NCI-H2227 treated with DMSO at 0.1 percent for 48 hours (cell line): ENCODE measurements around the gene CLDN16.

Source experiments
- DNase-seq: peaks from one replicate; lab custom pipeline; 2025; lab: John Stamatoyannopoulos, UW

The CLDN16 gene, protein sequence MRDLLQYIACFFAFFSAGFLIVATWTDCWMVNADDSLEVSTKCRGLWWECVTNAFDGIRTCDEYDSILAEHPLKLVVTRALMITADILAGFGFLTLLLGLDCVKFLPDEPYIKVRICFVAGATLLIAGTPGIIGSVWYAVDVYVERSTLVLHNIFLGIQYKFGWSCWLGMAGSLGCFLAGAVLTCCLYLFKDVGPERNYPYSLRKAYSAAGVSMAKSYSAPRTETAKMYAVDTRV

DNA sequence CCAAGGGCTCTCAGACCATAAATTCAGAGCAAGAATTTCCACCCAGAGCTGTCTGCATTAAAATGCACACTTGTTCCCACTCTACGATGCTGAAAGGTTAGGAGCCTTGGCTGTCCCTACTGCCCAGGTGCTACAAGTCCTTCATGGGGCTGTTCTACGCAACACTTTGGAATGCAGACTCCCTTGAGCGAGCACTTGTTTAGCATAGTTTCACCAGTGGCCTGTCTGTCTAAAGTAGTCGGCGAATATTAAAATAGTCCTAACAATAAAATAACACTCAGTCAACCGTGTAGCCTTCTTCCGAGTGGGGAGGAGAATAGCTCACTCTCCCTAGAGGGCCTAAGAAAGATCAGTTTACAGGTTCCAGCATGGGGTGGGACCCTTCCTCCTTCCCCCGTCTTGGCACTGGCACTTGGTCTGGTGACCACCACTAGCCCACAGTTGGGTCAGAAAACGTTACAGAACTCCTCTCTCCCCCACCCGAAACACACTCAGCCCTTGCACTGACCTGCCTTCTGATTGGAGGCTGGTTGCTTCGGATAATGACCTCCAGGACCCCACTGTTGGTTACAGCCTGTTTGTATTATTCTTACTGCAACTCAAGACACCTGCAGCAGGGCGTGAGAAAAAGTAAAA lies at the start of gene CLDN16:
TSS of gene CLDN16 (plus strand) at position 586 of the 636 bp plus-strand sequence. CDS start 167 bp downstream, outside the sequence.
- no peak for DNase-seq

DNA sequence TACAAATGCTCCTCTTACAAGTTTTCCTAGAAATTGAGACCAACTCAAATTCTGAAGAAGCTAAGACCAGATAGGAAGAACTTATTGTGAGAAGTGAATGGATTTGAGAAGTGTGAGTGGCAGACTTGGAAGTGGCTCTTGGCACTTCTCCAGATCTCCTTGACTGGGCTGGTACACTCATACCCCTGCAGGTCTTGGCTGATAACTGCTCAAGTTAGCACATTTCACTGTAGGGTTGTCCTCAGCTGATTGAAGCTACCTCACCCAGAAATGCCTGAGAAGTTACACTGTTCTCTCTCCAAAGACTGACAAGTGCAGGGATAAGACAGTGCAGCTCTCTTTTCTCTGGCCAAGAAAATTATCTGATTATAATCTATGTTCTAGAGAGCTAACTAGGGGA lies 49.2 kb upstream of the CLDN16 start:
- no peak for DNase-seq

DNA sequence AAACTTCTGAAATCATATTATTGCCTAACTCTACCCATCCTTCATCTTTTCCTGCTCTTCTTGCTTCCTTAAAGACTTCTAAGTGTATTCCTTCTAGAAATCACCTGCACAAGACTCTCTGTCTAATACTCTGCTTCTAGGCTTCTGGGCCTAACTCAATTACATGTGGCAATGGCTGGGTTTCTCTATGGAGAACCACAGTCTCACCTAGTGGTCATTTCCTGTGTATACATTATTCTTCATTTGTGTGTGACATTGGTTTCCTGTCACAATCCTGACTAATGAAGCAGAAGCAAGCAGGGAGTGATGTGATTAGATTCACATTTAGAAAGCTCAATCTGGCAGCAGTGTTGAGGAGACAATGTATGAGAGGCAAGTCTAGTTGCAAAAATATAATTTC lies 48.8 kb upstream of the CLDN16 start:
- DNase-seq, result no peak

DNA sequence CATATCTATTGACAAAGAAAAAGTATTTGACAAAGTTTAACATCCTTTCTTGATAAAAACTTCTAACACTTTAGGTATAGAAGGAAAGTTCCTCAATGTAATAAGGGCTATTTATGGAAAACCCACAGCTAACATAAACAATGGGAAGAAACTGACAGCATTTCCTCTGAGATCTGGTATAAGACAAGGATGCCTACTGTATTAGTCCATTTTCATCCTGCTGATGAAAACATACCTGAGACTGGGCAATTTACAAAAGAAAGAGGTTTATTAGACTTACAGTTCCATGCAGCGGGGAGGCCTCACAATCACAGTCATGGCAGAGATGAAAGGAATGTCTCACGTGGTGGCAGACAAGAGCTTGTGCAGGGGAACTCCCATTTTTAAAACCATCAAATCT lies 47.9 kb upstream of the CLDN16 start:
- no peak for DNase-seq

DNA sequence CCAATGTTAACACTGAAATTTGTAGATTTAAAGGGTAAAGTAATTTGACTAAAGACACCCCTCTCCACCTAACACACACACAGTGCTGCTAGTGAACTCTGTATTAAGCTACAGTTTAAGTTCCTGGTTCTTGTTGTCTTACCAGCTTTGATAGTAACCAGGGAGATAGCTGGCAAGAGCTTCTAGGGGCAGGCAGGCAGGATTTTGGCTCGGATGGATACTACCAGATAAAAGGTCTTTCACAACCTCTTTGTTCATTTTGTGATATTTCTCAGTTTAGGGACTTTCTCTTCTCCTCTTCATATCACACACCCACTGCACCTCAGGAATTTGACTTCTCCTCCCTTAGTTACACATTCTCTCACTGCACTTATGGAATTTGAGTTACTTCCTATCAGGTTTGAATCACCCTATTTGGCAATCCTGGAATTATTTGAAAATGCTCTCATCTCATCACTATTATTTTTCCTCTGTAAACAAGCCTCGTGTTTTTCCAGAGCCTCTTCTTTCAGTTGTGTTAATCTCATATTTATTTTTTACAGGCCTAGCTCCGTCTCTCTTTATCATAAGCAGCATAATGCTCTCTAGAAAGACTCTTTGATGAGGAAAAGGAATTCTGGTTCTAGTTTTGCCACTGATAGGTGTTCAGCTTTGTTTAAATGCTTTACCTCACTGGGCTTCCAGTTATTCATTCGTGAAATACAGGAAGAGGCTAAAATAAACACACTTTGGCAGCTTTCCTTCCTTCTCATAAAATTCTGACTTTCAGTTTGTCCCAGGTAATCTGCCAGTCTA lies 42.7 kb upstream of the CLDN16 start:
- DNase-seq, result no peak

DNA sequence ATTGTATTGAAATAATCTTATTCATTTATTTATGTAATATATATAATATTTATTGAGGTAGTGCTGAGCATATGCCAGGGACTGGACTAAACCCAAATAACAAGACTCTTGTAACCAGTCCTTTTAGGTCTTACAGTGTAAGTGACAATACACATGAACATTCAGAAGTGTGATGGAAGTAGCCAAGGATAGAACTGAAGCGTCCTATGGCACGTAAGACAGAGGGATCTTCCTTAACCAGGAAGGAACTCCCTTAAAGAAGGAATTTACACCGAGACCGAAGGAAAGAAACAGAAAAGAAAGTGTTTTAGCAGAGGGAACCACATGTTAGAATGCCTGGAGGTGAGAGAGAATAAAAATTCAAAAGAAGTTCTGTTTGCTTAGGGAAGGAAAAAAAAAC lies 42.1 kb upstream of the CLDN16 start:
- no peak for DNase-seq

DNA sequence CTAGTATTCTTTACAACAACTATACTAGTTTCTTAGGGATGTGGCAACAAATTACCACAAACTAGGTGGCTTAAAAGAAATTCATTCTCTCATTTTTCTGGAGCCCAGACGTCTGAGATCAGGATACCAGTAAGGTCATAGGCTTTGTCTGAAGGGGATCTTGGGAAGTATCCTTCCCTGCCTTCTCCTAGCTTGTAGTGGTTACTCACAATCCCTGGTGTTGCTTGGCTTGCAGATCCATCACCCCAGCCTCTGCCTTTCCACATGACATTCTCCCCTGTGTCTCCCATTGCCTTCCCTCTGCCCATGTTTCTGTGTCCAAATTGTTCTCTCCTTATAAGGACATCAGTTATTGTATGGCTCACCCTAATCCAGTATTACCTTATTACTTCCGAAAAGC lies 41.4 kb upstream of the CLDN16 start:
- DNase-seq, result no peak

DNA sequence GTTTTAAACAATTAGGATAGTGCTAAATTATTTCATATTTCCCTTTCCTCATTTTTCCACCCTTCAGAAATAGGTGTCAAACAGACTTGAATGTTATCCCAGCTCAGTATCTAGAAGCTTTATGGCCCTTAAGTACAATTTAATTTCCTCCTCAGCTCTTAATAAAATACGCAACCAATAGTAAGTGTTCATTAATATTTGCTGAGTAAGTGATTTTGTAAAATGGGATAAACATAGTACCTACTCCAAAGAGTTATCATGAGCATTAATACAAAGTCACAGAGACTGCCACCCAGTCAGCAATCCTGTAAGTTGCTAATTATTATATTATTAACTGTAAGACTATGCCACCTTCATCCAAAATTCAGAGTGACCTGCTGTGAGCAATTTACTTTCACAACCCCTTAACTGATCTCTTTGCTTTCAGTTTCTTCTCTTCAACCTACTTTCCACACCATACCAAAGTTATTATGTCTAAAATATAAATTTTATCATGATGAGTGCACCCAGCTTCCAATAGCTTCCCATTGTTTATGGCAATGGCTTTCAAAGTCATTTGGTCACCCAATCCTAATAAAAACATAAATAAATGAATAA lies 35.0 kb upstream of the CLDN16 start:
- DNase-seq, result no peak

DNA sequence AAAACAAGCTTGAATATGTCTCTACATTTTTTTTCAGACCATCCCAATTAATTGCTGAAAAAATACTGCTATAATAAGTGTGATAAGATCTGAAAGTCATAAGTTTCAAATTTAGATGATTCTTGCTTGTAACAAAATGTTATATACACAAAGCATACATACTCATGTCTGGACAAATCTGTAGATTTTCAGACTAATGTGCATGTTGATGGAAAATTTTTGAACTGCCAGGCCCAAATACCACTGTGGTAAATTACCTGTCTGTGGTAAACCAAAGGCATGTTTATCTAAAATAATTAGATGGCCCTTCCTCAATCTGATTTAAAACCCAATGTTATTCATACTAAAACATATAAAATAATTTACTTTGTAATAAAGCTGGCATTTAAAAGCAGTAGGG lies 31.7 kb upstream of the CLDN16 start:
- no peak for DNase-seq

DNA sequence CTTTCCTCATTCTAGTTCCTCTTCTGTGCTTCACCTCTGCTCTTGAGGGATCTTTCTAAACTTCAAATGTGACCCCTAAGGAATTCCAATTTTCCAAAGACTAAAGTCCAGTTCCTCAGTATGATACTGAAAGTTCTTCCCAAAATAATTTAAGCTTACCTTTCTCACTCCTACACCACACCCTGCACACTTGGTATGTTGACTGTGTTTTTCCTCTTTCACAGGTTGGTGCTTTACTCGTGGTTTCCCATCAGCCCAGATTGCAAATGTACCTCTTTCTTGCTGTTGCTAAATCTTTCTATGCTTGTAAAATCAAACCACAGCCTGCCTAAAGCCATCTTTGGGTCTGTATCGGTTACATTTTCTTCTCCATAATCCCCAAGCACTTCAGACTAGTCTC lies 30.5 kb upstream of the CLDN16 start:
- no peak for DNase-seq

DNA sequence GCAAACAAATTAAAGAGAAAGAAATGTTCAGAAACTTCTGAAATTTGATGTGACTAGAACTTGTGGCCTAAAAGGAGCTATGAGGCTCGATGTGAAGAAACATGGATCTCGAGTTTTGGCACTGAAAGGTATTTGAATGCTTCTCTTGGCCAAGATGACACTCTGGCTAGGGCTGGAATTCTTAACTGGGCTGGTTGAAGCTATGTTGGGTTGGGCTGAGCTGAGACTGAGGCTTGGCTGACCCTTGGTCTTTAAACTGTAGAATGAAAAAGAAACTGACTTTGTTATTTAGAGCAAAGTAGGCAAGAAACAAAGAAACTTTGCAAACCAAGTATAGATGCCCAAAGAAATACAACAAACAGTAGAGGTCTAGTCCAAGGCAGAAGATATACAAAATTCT lies 28.1 kb upstream of the CLDN16 start:
- DNase-seq, result no peak

DNA sequence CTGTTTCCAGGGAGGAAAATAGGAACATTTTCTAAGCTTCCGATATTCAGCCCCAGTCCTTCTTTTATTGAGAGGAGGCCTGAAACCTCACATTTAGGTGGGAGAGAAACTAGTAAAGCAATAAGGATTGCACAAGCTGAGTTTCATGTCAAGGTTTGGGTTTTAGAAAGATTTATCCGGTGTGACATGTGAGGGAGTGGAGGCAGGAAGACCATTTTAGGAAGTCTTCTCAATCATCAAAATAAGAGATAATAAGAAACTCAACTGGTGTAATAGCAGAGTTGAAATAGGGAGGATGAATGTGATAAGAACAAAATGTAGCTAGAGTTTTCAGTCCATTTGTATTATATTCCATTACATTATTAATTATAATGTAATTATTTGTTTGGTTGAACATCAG lies 27.7 kb upstream of the CLDN16 start:
- DNase-seq, result no peak

DNA sequence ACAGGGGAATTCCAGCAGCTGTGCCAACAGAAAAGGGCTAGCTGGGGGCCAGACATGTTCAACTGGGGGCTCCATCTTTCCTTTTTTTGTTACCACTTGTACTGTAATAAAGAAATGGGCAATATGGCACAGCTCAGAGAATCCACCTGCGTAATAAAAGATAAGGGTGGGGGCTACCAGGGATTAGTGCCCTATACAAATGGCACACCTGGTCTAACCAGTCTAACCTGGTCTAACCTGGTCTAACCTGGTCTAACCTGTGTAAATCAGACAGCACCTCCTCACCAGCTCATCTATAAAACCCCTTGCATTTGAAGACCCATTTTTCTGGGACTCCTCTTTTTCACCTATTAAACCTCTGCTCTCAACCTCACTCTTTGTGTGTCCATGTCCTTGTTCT lies 26.2 kb upstream of the CLDN16 start:
- DNase-seq, result no peak

DNA sequence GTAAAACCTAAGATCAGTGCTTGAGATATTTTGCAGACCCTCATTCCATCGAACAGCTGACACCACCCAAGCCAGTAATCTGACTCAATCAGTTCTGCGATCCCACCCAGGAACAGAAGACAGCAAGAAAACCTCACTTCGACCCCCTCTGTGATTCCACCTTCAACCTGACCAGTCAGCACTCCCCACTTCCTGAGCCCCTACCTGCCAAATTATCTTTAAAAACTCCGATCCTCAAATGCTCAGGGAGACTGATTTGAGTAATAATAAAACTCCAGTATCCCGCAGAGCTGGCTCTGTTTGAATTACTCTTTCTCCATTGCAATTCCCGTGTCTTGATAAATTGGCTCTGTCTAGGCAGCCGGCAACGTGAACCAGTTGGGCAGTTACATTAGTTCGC lies 25.7 kb upstream of the CLDN16 start:
- DNase-seq, result no peak

DNA sequence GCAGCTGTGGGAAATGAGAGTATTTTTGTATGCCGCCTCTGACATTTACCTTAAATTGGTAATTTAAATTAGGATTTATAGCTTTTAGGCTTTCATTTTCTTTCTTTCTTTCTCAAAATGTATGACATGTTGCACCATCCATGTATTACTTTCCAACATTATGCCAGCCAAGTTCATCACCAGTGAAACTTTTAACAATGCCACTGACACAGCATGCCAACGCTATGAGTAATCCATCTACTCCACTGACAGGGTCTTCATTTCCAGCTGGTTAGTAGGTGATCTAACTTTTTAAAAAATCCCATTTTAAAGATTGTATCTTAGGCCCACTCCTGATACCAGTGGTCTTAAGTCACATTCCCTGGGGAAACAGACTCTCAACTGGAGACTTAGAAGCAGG lies 21.8 kb upstream of the CLDN16 start:
- no peak for DNase-seq

DNA sequence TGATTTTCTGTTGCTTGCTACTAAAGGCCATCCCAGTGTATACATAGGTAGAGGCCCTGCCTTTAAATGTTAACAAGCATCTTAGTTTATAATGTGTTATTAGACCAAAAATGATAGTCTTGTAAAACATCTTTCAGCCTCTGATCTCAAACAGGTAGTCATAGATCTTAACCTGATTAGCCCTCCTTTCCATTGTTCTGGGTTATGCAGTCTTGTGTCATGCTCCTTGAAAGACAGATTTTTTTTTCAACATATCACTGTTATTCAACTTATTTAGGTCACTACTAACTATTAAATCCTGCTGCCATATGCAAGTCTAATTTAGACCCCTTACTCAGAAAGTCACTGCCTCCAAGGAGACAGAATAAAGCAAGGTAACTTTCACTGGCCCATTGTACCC lies 19.1 kb upstream of the CLDN16 start:
- no peak for DNase-seq

DNA sequence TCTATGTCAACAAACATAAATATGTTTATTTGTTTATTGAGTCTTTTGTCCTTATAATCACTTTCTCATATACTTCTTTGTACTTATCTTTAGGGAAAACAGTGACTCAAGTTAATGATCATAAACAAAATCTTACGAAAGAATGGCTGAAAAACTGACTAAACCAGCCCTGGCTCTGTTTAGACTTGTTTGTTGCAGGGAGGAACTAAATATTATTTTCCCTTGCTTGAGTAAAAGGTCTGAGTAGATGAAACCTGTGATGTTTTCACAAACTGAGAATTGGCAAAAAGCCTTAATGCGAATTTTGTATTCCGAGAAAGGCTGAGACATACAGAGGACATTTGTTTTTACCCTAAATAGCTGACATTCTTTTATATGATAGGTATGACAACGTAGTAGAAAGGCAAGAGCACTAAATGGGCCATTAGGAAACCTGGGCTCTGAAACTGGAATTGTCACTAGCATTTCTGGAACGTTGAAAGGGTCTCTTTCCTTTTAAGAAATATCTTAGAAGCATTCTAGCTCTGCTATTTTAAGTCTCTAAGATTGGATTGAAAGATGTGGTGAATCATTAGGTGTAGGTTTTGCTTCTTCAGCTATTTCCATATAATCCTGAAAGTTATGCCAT lies 18.2 kb upstream of the CLDN16 start:
- no peak for DNase-seq

DNA sequence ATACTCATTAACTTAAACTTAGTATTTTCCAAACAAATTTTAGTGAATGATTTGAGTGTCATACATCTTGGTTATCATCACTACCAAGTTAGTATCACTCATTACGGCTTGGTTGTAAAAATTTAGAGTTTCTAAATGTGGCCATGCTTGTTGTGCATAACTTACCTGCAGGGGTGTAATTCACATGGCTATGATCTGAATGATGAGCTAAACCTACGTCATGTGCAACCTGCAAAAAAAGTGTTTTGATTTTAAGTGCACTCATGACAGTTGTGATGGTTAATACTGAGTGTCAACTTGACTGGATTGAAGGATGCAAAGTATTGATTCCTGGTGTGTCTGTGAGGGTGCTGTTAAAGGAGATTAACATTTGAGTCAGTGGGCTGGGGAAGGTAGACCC lies 17.6 kb upstream of the CLDN16 start:
- DNase-seq, result no peak

DNA sequence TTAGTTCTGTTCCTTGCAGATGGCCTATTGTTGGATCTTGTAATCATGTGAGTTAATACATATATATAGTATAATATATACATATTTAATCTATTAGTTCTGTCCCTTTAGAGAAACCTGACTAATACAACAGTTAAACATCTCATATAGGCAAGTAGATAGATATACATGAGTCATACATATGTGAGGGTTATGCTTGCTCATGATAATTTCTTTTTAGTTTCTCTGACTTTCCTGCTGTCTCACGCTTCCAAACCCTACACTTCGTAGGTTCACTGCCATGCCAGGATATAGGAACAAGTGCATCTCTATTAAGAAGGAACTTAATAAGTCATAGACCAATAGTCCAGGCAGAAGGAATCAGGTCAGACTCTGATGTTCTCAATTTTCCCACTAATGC lies 16.8 kb upstream of the CLDN16 start:
- no peak for DNase-seq

DNA sequence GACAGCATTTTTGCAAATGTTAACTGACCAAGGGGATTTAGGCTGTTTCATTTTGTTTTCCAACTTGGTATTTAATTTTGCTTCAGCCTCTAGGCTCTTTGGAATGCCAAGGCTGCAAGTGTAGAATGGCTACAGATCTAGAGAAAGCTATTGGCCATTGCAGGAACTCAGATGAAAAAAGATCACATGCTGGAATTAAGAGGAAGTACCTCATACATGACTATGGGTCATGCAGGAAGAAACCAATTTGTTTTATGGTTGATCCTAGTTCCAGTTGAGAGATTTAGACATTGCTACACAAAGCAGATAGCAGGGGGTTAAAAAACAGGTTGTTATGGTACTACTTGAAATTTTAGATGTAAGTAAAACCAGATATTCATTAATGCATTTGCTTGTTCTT lies 12.7 kb upstream of the CLDN16 start:
- DNase-seq, result no peak

DNA sequence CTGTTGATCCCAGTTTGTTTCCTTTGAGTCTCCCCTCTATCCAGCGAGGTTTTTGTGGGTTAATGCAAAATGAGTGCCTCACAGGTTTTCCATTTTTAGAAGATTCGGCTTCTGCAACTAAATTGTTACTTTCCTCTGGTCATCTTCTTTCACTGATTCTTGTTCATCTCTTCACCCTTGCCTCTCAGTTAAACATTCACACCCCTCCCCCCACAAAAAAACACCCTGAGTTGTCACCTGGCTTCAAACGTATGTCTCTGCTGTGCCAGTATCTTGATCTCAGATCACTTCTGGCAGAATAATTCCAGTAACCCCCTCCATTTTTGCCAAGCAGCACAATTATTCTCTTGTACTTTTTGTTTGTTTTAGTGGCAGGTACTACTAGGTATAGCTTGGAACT lies 12.3 kb upstream of the CLDN16 start:
- DNase-seq, result no peak

DNA sequence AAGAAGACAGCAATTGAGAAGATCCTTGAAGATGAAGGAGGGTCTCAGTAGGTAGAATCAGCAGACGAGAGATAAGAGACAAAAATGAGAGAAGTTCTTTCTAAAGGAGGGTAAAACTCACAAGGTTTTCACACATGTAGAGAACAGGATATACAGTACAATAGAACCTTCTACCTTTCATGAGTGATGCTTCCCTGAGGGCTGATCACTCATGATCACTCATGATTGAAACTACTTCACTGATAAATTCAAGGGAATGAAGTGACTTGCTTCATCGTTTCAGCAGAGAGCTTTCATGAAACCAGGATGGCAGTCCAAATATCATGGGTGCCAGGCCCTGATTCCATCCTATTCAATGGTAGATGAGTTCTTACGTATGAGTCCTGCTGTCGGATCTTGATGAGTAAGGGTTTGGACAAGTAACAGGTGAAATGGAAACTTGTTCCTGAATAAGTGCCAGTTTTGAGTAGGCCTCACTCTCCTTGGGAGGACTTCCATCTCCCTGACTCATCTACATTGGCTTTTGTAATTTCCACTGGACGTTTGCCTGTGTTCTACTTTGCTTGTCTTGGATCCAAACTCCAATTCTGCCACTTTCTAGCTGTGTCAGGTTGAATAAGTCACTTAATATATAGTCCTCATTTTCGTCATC lies 9.6 kb upstream of the CLDN16 start:
- DNase-seq, result no peak
